ENCODE measurements around the gene SLBP.

SLBP gene

GRCh38 chr4:1743551-1743950 is 31.4 kb upstream of the SLBP start:
- no peak overlapping the region for H3K4me2 ChIP-seq (ENCODE audit: low read depth, low read length, poor library complexity, severe bottlenecking)
- H3K9me3 ChIP-seq (ENCODE audit: insufficient read depth, low read length) = no peaks in the 10 kb centered on the region
- no peak overlapping the region for H3K9ac ChIP-seq (ENCODE audit: low read length)
- no peak overlapping the region for H3K27ac ChIP-seq (ENCODE audit: low read depth, low read length)
- H3K36me3 ChIP-seq (ENCODE audit: low read length) = peaks cover 7% of the 10 kb centered on the region
- H3K27me3 ChIP-seq (ENCODE audit: low read length) = no peaks in the 10 kb centered on the region
- peaks cover 13% of the 10 kb centered on the region for H3F3A ChIP-seq (ENCODE audit: insufficient read depth)
- TF ChIP-seq, protein P1, sequence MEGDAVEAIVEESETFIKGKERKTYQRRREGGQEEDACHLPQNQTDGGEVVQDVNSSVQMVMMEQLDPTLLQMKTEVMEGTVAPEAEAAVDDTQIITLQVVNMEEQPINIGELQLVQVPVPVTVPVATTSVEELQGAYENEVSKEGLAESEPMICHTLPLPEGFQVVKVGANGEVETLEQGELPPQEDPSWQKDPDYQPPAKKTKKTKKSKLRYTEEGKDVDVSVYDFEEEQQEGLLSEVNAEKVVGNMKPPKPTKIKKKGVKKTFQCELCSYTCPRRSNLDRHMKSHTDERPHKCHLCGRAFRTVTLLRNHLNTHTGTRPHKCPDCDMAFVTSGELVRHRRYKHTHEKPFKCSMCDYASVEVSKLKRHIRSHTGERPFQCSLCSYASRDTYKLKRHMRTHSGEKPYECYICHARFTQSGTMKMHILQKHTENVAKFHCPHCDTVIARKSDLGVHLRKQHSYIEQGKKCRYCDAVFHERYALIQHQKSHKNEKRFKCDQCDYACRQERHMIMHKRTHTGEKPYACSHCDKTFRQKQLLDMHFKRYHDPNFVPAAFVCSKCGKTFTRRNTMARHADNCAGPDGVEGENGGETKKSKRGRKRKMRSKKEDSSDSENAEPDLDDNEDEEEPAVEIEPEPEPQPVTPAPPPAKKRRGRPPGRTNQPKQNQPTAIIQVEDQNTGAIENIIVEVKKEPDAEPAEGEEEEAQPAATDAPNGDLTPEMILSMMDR (IDR thresholded peaks at IDR 0.05; ENCODE audit: insufficient read depth, low read length, poor library complexity, severe bottlenecking) = no peak
- no peak for TF ChIP-seq EZH2phosphoT487 (conservative IDR thresholded peaks at IDR 0.05; ENCODE audit: low read length)
- H3K79me2 ChIP-seq (ENCODE audit: insufficient read depth, low read length) = no peaks in the 10 kb centered on the region; the same call in 1 of the 2 replicates
- H3K4me3 ChIP-seq (ENCODE audit: insufficient read depth, low read length, poor library complexity, severe bottlenecking) = no peak overlapping the region
- H3K9me2 ChIP-seq (replicated peaks; ENCODE audit: insufficient read depth, low read length) = no peaks in the 10 kb centered on the region
- H2AFZ ChIP-seq (ENCODE audit: low read depth, low read length, severe bottlenecking) = no peak overlapping the region
- no peaks in the 10 kb centered on the region for H4K20me1 ChIP-seq (ENCODE audit: low read depth, low read length)

GRCh38 chr4:1741208-1741607 is 29.1 kb upstream of the SLBP start:
- H4K20me1 ChIP-seq (ENCODE audit: low read depth, low read length) = no peaks in the 10 kb centered on the region
- no peak for TF ChIP-seq EZH2phosphoT487 (conservative IDR thresholded peaks at IDR 0.05; ENCODE audit: low read length)
- TF ChIP-seq, protein P1 (IDR thresholded peaks at IDR 0.05; ENCODE audit: insufficient read depth, low read length, poor library complexity, severe bottlenecking) = no peak
- no peak overlapping the region for H3K4me2 ChIP-seq (ENCODE audit: low read depth, low read length, poor library complexity, severe bottlenecking)
- no peaks in the 10 kb centered on the region for H3K9me2 ChIP-seq (replicated peaks; ENCODE audit: insufficient read depth, low read length)
- no peak overlapping the region for H3K9ac ChIP-seq (ENCODE audit: low read length)
- H3K79me2 ChIP-seq (ENCODE audit: insufficient read depth, low read length) = no peaks in the 10 kb centered on the region; the same call in 1 of the 2 replicates
- H3K36me3 ChIP-seq (ENCODE audit: low read length) = peaks cover 30% of the 10 kb centered on the region
- H3F3A ChIP-seq (ENCODE audit: insufficient read depth) = peaks cover 13% of the 10 kb centered on the region
- no peaks in the 10 kb centered on the region for H3K27me3 ChIP-seq (ENCODE audit: low read length)
- H2AFZ ChIP-seq (ENCODE audit: low read depth, low read length, severe bottlenecking) = no peak overlapping the region
- no peak overlapping the region for H3K4me3 ChIP-seq (ENCODE audit: insufficient read depth, low read length, poor library complexity, severe bottlenecking)
- no peak overlapping the region for H3K27ac ChIP-seq (ENCODE audit: low read depth, low read length)
- peaks cover 8% of the 10 kb centered on the region; the same call in 1 of the 2 replicates for H3K9me3 ChIP-seq (ENCODE audit: insufficient read depth, low read length)

- H3K4me2 ChIP-seq (ENCODE audit: low read depth, low read length, poor library complexity, severe bottlenecking) = no peak overlapping the region
- no peaks in the 10 kb centered on the region for H4K20me1 ChIP-seq (ENCODE audit: low read depth, low read length)
- peaks cover 8% of the 10 kb centered on the region; the same call in 1 of the 2 replicates for H3K9me3 ChIP-seq (ENCODE audit: insufficient read depth, low read length)
- no peak overlapping the region for H3K4me3 ChIP-seq (ENCODE audit: insufficient read depth, low read length, poor library complexity, severe bottlenecking)
- no peak overlapping the region for H3K27ac ChIP-seq (ENCODE audit: low read depth, low read length)
- no peaks in the 10 kb centered on the region; the same call in 1 of the 2 replicates for H3K79me2 ChIP-seq (ENCODE audit: insufficient read depth, low read length)
- TF ChIP-seq EZH2phosphoT487 (conservative IDR thresholded peaks at IDR 0.05; ENCODE audit: low read length) = no peak
- H3K27me3 ChIP-seq (ENCODE audit: low read length) = no peaks in the 10 kb centered on the region
- H2AFZ ChIP-seq (ENCODE audit: low read depth, low read length, severe bottlenecking) = no peak overlapping the region
- H3K9me2 ChIP-seq (replicated peaks; ENCODE audit: insufficient read depth, low read length) = no peaks in the 10 kb centered on the region
- H3K36me3 ChIP-seq (ENCODE audit: low read length) = peaks cover 40% of the 10 kb centered on the region
- peaks cover 9% of the 10 kb centered on the region for H3F3A ChIP-seq (ENCODE audit: insufficient read depth)
- H3K9ac ChIP-seq (ENCODE audit: low read length) = no peak overlapping the region
Measured at GRCh38 chr4:1740021-1740545, 28.0 kb upstream of the SLBP start.

- Histone ChIP-seq H3K79me2 (ENCODE audit: insufficient read depth, low read length) (no peaks in the 10 kb centered on the region; the same call in 1 of the 2 replicates), H3K9ac (ENCODE audit: low read length) (no peak overlapping the region), H3K36me3 (ENCODE audit: low read length) (peaks cover 47% of the 10 kb centered on the region), H3K9me3 (ENCODE audit: insufficient read depth, low read length) (peaks cover 8% of the 10 kb centered on the region; the same call in 1 of the 2 replicates), H3K4me3 (ENCODE audit: insufficient read depth, low read length, poor library complexity, severe bottlenecking) (no peak overlapping the region), H3K4me2 (ENCODE audit: low read depth, low read length, poor library complexity, severe bottlenecking) (no peak overlapping the region), H4K20me1 (ENCODE audit: low read depth, low read length) (no peaks in the 10 kb centered on the region), H3K9me2 (replicated peaks; ENCODE audit: insufficient read depth, low read length) (no peaks in the 10 kb centered on the region), H2AFZ (ENCODE audit: low read depth, low read length, severe bottlenecking) (no peak overlapping the region), H3F3A (ENCODE audit: insufficient read depth) (0 out of 2 replicates have a peak, but pooled peaks cover 5% of the 10 kb centered on the region), H3K27me3 (ENCODE audit: low read length) (no peaks in the 10 kb centered on the region), H3K27ac (ENCODE audit: low read depth, low read length) (no peak overlapping the region)
- TF ChIP-seq, protein P1 (IDR thresholded peaks at IDR 0.05; ENCODE audit: insufficient read depth, low read length, poor library complexity, severe bottlenecking) = no peak
- no peak for TF ChIP-seq EZH2phosphoT487 (conservative IDR thresholded peaks at IDR 0.05; ENCODE audit: low read length)
Measured at GRCh38 chr4:1739358-1739757, 27.2 kb upstream of the SLBP start.
